HepG2 (cell line): ENCODE measurements around the gene APOL4.

Experiments used
- ATF7 ChIP-seq, 2 experiments: fragments of 450-650 bp in 1 of 2; sonication (generic) in 1 of 2; formaldehyde crosslinking in 1 of 2; IDR thresholded peaks; 2 replicates each; pipeline versions ENCODE4 v1.4.0 to v1.6.1; 2016 to 2020; ENCODE audit warnings: antibody characterized with exemption in 1 of 2, mild to moderate bottlenecking in 1 of 2, missing genetic modification reagents in 1 of 2
- CBX1 ChIP-seq: IDR thresholded peaks from one replicate; pipeline ENCODE4 v1.6.1; 2016; ENCODE audit warnings: antibody characterized with exemption, low read depth
- CTCF ChIP-seq: sonication (generic); formaldehyde crosslinking; IDR thresholded peaks from 2 replicates; pipeline ENCODE4 v1.5.0; 2020; ENCODE audit warnings: mild to moderate bottlenecking, missing genetic modification reagents, moderate library complexity
- DMAP1 ChIP-seq: IDR thresholded peaks from 2 replicates; pipeline ENCODE4 v1.6.1; 2016
- LCORL ChIP-seq, 2 experiments: fragments of 450-650 bp in 1 of 2; sonication (generic) in 1 of 2; formaldehyde crosslinking in 1 of 2; IDR thresholded peaks; 2 replicates each; pipeline versions ENCODE4 v1.5.0 to v1.6.1; 2017 to 2020; ENCODE audit warnings: antibody characterized with exemption in 1 of 2, missing genetic modification reagents in 1 of 2
- MBNL3 ChIP-seq: fragments of 250-450 bp; sonication (Bioruptor Pico); conservative IDR thresholded peaks from 2 replicates; pipeline ENCODE4 v1.8.0; 2022; ENCODE audit warnings: mild to moderate bottlenecking, inconsistent platforms
- MYC ChIP-seq: sonication (generic); formaldehyde crosslinking; IDR thresholded peaks from 2 replicates; pipeline ENCODE4 v1.9.0; 2021; ENCODE audit warnings: missing genetic modification reagents, borderline replicate concordance
- POLR2A ChIP-seq, 2 experiments: IDR thresholded peaks; 2 replicates each; pipeline ENCODE4 v1.6.1; 2011; ENCODE audit warnings: low read depth in 2 of 2, low read length in 2 of 2, mild to moderate bottlenecking in 1 of 2, moderate library complexity in 1 of 2; ENCODE audit not compliant: insufficient read depth in 1 of 2
- RAD21 ChIP-seq: fragments of 450-650 bp; formaldehyde crosslinking; IDR thresholded peaks from 2 replicates; pipeline ENCODE4 v1.5.0; 2020; ENCODE audit warnings: mild to moderate bottlenecking
- RFX5 ChIP-seq: IDR thresholded peaks from 2 replicates; pipeline ENCODE4 v1.6.1; 2011; ENCODE audit warnings: low read depth, low read length, improper control_type of control experiment
- SCMH1 ChIP-seq: sonication (generic); formaldehyde crosslinking; IDR thresholded peaks from 2 replicates; pipeline ENCODE4 v1.9.0; 2021; ENCODE audit warnings: missing genetic modification reagents, mild to moderate bottlenecking, borderline replicate concordance
- SRY ChIP-seq: sonication (generic); formaldehyde crosslinking; IDR thresholded peaks from 2 replicates; pipeline ENCODE4 v1.8.0; 2022; ENCODE audit warnings: mild to moderate bottlenecking, missing genetic modification reagents
- STAG1 ChIP-seq: sonication (generic); formaldehyde crosslinking; IDR thresholded peaks from 2 replicates; pipeline ENCODE4 v1.4.0; 2020; ENCODE audit warnings: missing genetic modification reagents

DNA sequence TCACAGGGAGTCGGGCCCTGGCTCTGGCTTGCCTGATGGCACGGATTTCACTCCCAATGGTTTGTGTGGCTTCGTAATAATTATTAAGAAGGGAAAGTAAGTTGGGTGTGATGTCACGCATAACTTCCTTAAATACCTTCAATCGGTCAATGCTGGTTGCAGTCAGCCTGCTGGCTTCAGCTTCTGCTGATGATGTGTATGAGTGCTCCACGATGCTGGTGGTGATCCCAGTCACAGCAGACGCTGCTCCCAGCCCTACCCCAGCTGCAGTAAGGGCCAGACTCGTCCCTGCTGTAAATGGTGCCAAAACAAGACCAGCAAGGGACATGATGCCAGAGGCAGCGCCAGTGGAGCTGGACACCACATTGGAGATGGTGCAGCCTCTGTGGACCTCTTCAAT is 60.1 kb downstream of the APOL4 start:
- no peak for TF ChIP-seq ATF7 (IDR thresholded peaks at IDR 0.05)
- TF ChIP-seq ATF7 (CRISPR knock-in tag; IDR thresholded peaks at IDR 0.05): no peak
- TF ChIP-seq RFX5: no peak
- no peak for TF ChIP-seq SCMH1 (CRISPR knock-in tag)
- no peak for TF ChIP-seq LCORL (IDR thresholded peaks at IDR 0.05)
- no peak for TF ChIP-seq LCORL (CRISPR knock-in tag; IDR thresholded peaks at IDR 0.05)
- no peak for TF ChIP-seq DMAP1 (CRISPR knock-in tag)
- no peak for TF ChIP-seq CBX1
- TF ChIP-seq POLR2A (IDR thresholded peaks at IDR 0.05; ENCODE audit: insufficient read depth in 1 of 2, low read depth in 2 of 2, low read length in 2 of 2): no peak
- TF ChIP-seq CTCF (CRISPR knock-in tag): no peak
- no peak for TF ChIP-seq MBNL3
- no peak for TF ChIP-seq STAG1 (CRISPR knock-in tag)
- no peak for TF ChIP-seq SRY (CRISPR knock-in tag)
- TF ChIP-seq MYC (CRISPR knock-in tag): no peak
- TF ChIP-seq RAD21 (CRISPR knock-in tag): no peak
